ENCODE measurements around the gene MCMBP.

DNA sequence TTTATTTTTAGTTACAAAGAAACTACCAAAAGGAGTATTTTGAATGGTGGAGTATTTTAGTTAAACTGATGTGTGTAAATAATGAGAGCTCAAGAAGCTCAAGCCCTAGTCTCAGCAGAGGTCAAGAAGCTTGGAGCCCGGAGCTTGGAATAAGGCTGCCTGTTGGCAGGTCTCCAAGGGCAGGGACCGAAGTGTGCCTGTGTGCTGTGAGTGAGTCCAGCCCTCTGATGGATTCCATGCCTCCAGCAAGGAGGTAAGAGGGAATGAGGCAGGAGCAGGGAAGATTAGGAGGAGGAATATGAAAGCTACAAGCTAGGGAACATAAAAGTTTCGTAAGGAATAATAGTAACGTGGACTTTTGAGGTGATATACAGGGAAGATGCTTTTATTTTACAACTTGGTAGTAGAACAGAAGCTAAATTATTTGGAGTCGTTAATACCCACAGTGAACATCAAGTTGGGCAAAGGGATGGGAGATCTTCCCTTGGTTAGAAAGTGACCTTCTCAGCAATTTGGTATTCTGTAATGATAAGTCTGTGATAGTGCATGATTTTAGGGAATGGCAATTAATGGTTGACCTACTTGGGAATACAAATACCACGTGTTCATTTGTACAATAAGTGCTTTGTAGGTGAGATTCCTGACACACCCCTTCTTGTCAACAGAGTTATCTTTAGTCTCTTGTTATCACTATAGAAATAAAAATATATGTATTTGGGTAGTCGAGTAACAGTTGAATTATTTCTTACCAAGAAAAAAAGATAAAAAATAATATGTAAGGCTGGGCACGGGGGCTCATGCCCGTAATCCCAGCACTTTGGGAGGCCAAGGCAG is 24.5 kb upstream of the MCMBP start:
- no peak for TF ChIP-seq CTCF (IDR thresholded peaks at IDR 0.05)
- TF ChIP-seq EP300 (IDR thresholded peaks at IDR 0.05): no peak
- TF ChIP-seq POLR2A (IDR thresholded peaks at IDR 0.05): no peak
